GM10847 (cell line): ENCODE results near the gene SAP30BP.

ENCODE experiments used
- POLR2A ChIP-seq: IDR thresholded peaks from 2 replicates; pipeline ENCODE4 v1.6.1; 2011; ENCODE audit not compliant: insufficient read length; ENCODE audit errors: extremely low read depth

The SAP30BP gene

DNA sequence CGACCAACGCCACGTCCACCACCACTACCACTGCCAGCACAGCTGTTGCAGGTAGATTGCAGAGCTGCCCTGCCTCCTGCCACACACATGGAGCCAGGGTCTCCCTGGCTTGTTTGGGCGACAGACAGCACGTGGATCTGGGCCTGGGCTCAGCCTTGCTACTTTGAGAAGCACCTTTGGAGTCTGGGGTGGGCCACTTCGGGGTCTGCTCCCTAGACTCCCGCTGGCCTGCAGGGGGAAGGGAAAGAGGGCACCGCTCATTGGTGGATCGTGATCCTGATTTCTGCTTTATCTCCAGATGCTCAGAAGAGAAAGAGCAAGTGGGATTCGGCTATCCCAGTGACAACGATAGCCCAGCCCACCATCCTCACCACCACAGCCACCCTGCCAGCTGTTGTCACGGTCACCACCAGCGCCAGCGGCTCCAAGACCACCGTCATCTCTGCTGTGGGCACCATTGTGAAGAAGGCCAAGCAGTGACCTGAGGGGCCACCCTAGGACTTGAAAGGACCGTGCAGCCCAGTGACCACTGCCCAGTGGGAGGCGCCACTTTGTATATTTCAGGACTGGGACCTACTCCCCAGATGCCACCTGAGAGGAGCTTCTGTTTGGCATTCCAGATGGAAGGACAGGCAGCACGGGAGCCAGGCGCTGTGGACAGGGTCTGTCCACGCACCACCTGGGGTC, 39.0 kb downstream of the SAP30BP start:
- TF ChIP-seq POLR2A = no peak

DNA sequence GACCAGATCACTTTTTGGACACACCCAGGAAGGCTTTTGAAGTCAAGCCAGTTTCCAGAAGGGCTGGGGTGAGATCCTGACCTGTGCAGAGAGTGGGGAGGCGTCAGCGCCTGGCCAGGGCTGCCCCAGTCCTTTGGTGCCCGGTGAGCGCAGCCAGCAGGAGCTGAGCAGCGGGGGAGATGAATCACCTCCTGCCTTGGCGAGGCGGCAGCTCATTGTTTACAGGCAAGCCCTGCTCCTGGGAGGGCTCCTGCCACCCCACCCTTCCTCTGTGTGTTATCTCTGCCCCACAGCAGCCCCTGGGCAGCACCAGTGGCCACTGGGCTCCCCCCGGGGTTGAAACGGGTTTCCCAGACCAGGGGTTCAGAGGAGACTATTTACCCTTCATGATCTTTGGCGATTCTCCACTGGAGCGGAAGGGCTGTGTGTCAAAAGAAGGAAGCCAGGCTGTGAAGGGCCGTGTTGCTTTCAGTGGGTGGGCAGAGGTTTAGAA, 40.0 kb downstream of the SAP30BP start:
- no peak for TF ChIP-seq POLR2A

DNA sequence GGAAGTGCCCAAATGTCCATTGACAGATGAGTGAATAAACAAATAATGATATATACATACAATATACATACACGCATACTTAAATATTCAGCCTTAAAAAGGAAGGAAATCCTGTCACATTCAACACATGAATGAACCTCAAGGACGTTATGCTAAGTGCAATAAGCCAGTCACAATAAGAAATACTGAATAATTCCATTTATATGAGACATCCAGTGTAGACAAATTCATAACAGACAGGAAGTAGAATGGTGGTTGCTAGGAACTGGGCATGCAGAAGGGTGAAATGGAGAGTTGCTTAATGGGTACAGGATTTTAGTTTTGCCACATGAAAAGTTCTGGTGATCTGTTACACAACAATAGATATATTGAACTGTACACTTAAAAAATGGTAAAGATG, 45.3 kb downstream of the SAP30BP start:
- no peak for TF ChIP-seq POLR2A

DNA sequence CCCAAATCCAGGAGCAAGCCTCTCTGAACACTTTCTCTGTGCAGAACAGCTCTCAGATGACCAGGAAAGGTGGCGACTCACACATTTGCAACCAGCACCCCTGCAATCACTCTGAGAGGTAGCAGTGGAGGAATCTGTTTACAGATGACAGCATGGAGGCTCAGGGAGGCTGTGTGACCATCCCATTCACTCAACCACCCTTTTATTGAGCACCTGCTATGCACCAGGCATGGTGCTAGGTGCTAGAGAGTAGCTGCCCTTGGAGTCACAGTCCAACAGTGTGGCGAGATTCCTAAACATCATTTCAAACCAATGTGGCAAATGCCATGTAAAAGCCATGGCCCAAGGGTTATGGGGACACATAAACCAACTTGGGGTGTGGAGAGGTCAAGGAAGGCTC, 52.6 kb downstream of the SAP30BP start:
- no peak for TF ChIP-seq POLR2A

GRCh38 chr17:75720656-75721462, 53.7 kb downstream of the SAP30BP start, which contains the start of gene ITGB4:
ITGB4 (plus strand) TSS chr17:75721459; CDS start chr17:75724704, 3,245 bp downstream.
- no peak for TF ChIP-seq POLR2A

- no peak for TF ChIP-seq POLR2A
Observed at GRCh38 chr17:75721463-75722011, 54.4 kb downstream of the SAP30BP start.

- no peak for TF ChIP-seq POLR2A
Observed at GRCh38 chr17:75722076-75722475, 54.9 kb downstream of the SAP30BP start.

- TF ChIP-seq POLR2A = no peak
Observed at GRCh38 chr17:75722542-75723095, 55.5 kb downstream of the SAP30BP start.

DNA sequence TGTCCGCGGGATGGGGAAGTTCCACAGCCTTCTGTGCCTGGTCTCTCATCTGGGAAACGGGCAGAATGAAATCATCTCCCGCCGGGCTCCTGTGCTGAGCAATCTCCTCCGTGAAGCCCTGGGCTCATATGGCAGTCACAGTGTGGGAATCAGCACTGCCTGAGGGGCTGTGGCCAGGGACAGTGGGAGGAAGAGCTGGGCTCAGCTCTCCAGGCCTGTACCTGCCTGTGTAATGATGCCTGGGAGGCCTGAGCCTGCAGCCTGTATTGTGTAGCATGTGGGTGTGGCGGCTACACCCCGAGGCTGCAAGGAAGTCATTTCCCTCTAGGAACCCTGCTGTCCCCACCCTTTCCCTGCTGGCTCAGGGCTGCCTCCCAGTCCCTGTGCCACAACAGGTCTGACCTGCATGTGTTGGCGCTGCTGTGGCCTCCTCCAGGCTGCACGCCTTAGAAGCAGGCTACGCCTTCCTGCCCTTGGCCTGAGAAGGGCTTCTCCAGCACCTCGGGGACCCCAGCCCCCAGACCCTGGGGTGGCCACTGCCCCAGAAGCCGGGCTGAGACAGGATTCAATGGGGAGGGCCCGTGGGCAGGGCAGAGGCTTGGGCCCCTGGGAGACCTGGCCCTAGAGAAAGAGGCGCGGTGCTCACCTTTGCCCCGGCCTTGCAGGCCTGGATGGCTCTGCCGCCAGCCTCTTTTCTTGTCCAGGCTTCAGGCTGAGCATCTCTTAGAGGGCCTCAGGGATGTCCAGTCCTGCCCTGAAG, 56.2 kb downstream of the SAP30BP start:
- TF ChIP-seq POLR2A = no peak

DNA sequence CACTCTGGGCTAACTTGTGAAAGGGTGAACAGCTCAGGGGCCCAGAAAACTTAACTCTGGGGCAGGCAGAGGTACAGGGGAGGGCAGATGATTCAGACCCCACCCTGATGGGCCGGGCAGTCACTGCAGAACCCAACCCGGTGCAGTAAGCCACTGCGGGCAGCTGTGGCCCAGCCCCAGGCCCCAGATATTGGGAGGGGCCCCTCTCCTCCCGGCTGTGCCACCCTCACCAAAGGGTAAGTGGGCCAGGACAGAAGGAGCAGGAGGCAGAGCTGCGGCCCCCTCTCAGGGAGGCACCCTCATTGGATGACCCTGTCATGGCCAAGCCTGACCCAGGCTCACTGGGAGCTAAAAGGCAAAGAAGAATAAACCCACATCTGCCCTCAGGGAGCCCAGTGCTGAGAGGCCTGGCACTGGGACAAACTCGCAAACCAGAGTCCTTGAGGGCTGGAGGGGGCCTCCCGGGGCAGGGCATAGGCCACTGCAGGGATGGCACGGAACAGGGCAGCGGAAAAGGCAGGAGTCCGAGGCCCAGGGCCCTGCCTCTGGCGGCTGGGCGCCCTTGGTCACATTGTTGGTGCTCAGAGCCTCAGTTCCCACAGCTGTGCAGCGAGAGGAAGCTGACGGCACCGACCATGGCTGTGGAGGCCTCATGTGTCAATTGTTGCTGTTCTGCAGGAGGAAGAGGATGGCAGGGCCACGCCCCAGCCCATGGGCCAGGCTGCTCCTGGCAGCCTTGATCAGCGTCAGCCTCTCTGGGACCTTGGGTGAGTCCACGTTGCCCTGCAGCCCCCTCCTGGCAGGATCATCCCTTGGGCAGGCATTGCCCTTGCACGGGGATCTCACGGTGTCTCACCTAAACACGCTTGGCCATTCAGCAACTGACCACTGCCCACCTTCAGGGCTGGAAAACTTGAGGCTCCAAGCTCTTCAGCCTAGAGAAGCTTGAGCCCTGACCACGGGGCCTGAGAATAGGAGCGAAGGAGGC, 57.2 kb downstream of the SAP30BP start:
- no peak for TF ChIP-seq POLR2A

GRCh38 chr17:75725504-75725903, 58.4 kb downstream of the SAP30BP start:
- no peak for TF ChIP-seq POLR2A

DNA sequence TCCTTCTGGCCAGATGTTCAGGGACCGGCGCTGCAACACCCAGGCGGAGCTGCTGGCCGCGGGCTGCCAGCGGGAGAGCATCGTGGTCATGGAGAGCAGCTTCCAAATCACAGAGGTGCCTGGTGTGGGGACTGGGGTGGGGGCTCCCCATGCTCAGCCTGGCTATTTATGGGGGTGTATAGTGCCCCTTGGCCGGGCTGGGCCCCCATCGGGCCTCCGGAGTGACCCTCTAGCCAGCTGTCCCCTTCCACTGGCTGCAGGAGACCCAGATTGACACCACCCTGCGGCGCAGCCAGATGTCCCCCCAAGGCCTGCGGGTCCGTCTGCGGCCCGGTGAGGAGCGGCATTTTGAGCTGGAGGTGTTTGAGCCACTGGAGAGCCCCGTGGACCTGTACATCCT, 60.3 kb downstream of the SAP30BP start:
- no peak for TF ChIP-seq POLR2A

GRCh38 chr17:75729351-75729750, 62.2 kb downstream of the SAP30BP start:
- TF ChIP-seq POLR2A = no peak

DNA sequence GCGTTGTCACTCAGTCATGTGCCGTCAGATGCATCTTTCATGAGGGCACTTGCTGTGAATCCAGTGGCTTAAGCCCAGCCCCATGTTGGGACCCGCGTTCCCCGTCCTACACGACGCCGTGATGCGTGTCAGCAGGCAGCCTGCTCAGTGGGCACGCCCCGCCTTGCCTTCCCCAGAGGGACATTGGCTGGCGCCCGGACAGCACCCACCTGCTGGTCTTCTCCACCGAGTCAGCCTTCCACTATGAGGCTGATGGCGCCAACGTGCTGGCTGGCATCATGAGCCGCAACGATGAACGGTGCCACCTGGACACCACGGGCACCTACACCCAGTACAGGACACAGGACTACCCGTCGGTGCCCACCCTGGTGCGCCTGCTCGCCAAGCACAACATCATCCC, 62.9 kb downstream of the SAP30BP start:
- no peak for TF ChIP-seq POLR2A

DNA sequence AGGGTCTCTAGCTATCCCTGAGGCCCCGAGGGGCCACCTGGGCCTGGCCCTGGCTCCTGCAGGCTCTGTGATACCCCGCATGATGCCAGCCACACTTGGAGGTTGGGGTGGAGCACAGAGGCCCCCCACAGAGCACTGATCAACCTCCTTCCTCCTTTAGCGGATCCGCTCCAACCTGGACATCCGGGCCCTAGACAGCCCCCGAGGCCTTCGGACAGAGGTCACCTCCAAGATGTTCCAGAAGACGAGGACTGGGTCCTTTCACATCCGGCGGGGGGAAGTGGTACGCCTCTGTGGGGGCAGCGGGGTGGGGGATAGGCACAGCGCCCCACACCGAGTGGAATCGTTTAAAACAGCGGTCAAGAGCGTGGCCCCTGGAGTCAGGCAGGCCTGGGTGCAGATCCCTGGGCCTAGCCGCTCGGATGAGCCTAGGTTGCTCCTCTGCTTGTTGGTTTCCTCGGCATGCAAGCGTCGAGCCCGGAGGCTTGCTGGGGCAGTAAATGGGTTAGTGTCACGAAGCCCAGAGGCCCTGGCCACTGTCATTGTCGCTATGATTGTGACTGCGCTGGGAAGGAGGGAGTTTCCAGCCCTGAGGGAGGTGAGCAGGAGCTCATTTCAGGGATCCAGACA, 64.1 kb downstream of the SAP30BP start:
- TF ChIP-seq POLR2A = no peak
